ENCODE data around the gene TMEM178B. TPM values are rescaled to one million over a fixed set of nuclear protein-coding genes. Genes with fewer than 3 reads are reported as not detected.

Gene TMEM178B
- total RNA-seq, 1 experiment from 2014 or later = not detected

- Mint-ChIP-seq H3K9me3 (ENCODE audit: unreplicated experiment) (peaks cover 38% of the 10 kb centered on the region), H3K27ac (ENCODE audit: low read depth, unreplicated experiment) (no peak overlapping the region), H3K4me3 (ENCODE audit: unreplicated experiment) (no peak overlapping the region), H3K36me3 (ENCODE audit: insufficient read depth, unreplicated experiment) (no peaks in the 10 kb centered on the region), H3K27me3 (ENCODE audit: insufficient read depth, unreplicated experiment) (no peaks in the 10 kb centered on the region), H3K4me1 (ENCODE audit: insufficient read depth, unreplicated experiment) (no peaks in the 10 kb centered on the region)
- intact Hi-C loops (cut with micrococcal nuclease) = loop anchor here (5.0 kb wide), 1 partner anchor 306 kb away; no protein-coding TSS in a partner anchor
- TF ChIP-seq, protein P1, sequence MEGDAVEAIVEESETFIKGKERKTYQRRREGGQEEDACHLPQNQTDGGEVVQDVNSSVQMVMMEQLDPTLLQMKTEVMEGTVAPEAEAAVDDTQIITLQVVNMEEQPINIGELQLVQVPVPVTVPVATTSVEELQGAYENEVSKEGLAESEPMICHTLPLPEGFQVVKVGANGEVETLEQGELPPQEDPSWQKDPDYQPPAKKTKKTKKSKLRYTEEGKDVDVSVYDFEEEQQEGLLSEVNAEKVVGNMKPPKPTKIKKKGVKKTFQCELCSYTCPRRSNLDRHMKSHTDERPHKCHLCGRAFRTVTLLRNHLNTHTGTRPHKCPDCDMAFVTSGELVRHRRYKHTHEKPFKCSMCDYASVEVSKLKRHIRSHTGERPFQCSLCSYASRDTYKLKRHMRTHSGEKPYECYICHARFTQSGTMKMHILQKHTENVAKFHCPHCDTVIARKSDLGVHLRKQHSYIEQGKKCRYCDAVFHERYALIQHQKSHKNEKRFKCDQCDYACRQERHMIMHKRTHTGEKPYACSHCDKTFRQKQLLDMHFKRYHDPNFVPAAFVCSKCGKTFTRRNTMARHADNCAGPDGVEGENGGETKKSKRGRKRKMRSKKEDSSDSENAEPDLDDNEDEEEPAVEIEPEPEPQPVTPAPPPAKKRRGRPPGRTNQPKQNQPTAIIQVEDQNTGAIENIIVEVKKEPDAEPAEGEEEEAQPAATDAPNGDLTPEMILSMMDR (IDR thresholded peaks at IDR 0.05; ENCODE audit: unreplicated experiment) = no peak
- POLR2A ChIA-PET = no interaction called here
- no peak for DNase-seq (ENCODE audit: unreplicated experiment)
- no TSS peak for BruUV-seq (replicated peaks)
- CTCF ChIA-PET = no interaction called here
Observed at GRCh38 chr7:141225916-141226618, 152.2 kb downstream of the TMEM178B start.

DNA sequence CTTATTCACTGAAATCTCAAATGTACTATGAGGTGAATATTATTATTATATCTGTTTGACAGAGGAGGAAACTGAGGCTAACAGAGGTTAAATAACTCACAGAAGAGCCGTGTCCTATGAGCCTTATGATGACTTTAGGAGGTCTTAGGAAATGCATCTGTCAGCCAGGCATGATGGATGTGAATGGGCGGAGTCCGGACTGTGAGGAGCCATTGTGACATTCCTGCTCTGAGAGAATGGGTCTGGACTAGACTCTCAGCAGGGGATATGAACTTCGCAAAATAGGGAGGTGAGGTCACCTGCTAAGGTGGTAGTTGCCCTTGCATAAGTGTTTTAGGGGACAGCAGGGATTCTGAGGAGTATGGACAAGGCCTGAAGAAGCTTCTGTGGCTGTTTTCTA lies 153.6 kb downstream of the TMEM178B start:
- H3K27ac Mint-ChIP-seq (ENCODE audit: low read depth, unreplicated experiment) = no peak overlapping the region
- H3K36me3 Mint-ChIP-seq (ENCODE audit: insufficient read depth, unreplicated experiment) = no peaks in the 10 kb centered on the region
- TF ChIP-seq, protein P1 (IDR thresholded peaks at IDR 0.05; ENCODE audit: unreplicated experiment) = no peak
- POLR2A ChIA-PET = no interaction called here
- CTCF ChIA-PET = no interaction called here
- BruUV-seq (replicated peaks) = no TSS peak
- no peaks in the 10 kb centered on the region for H3K27me3 Mint-ChIP-seq (ENCODE audit: insufficient read depth, unreplicated experiment)
- intact Hi-C loops (cut with micrococcal nuclease) = loop anchor here (5.0 kb wide), 1 partner anchor 305 kb away; no protein-coding TSS in a partner anchor
- H3K4me3 Mint-ChIP-seq (ENCODE audit: unreplicated experiment) = no peak overlapping the region
- no peaks in the 10 kb centered on the region for H3K4me1 Mint-ChIP-seq (ENCODE audit: insufficient read depth, unreplicated experiment)
- peaks cover 24% of the 10 kb centered on the region for H3K9me3 Mint-ChIP-seq (ENCODE audit: unreplicated experiment)
- DNase-seq (ENCODE audit: unreplicated experiment) = peak; percentile 28

DNA sequence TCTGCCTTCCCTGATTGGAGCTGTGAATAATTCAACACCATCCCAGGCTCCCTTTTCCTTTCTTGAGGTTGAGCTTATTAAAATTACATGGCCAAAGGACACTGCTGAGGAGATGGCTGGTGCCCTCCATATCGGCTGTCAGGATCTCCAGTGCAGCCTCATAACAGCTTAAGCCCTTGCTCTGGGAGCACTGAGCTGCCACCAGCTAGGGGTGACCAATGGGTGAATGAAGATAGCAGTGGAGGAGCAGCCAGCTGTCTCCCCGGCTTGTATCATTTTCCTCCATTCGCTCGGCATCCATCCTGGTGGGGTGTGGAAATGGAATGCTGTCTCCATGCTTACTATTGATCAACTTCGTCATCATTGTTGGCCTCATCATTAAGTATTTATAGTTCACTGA lies 154.6 kb downstream of the TMEM178B start:
- BruUV-seq (replicated peaks) = no TSS peak

GRCh38 chr7:141231018-141231792 lies 157.3 kb downstream of the TMEM178B start:
- Mint-ChIP-seq H3K9me3 (ENCODE audit: unreplicated experiment) (no peaks in the 10 kb centered on the region), H3K36me3 (ENCODE audit: insufficient read depth, unreplicated experiment) (no peaks in the 10 kb centered on the region), H3K27ac (ENCODE audit: low read depth, unreplicated experiment) (no peak overlapping the region), H3K4me3 (ENCODE audit: unreplicated experiment) (no peak overlapping the region), H3K4me1 (ENCODE audit: insufficient read depth, unreplicated experiment) (no peaks in the 10 kb centered on the region), H3K27me3 (ENCODE audit: insufficient read depth, unreplicated experiment) (no peaks in the 10 kb centered on the region)
- ChIA-PET POLR2A (no interaction called here), CTCF (interaction anchor here (0.5 to 1.0 kb wide), 6 partner anchors 31 to 1758 kb away, joined by 3 to 4 read pairs (median 3); no protein-coding TSS in a partner anchor)
- TF ChIP-seq, protein P1 (IDR thresholded peaks at IDR 0.05; ENCODE audit: unreplicated experiment) = no peak
- BruUV-seq (replicated peaks) = no TSS peak
- intact Hi-C loops (cut with micrococcal nuclease) = no loop called here
- peak; percentile 32 for DNase-seq (ENCODE audit: unreplicated experiment)

More for the DNA sequence above, 154.6 kb downstream of the TMEM178B start:
- TF ChIP-seq, protein P1 (IDR thresholded peaks at IDR 0.05; ENCODE audit: unreplicated experiment) = no peak
- H3K36me3 Mint-ChIP-seq (ENCODE audit: insufficient read depth, unreplicated experiment) = no peaks in the 10 kb centered on the region
- ChIA-PET POLR2A (no interaction called here), CTCF (interaction anchor here (0.5 kb wide), 1 partner anchor 8 kb away, joined by 3 read pairs; no protein-coding TSS in a partner anchor)
- no peaks in the 10 kb centered on the region for H3K4me1 Mint-ChIP-seq (ENCODE audit: insufficient read depth, unreplicated experiment)
- no peaks in the 10 kb centered on the region for H3K27me3 Mint-ChIP-seq (ENCODE audit: insufficient read depth, unreplicated experiment)
- peaks cover 19% of the 10 kb centered on the region for H3K9me3 Mint-ChIP-seq (ENCODE audit: unreplicated experiment)
- H3K27ac Mint-ChIP-seq (ENCODE audit: low read depth, unreplicated experiment) = no peak overlapping the region
- no peak overlapping the region for H3K4me3 Mint-ChIP-seq (ENCODE audit: unreplicated experiment)
- DNase-seq (ENCODE audit: unreplicated experiment) = no peak
- intact Hi-C loops (cut with micrococcal nuclease) = loop anchor here (5.0 kb wide), 1 partner anchor 304 kb away; no protein-coding TSS in a partner anchor
